Neural progenitor cell (in vitro differentiated cells): ENCODE results near the gene TNNC1. TPM values are rescaled to one million over a fixed set of nuclear protein-coding genes. Genes with fewer than 3 reads are reported as not detected.

ENCODE experiments used
- DNase-seq: peaks from one replicate; pipeline ENCODE4 v3.0.0-alpha.2; 2016; ENCODE audit warnings: low spot score
- H2AFZ ChIP-seq: fragments of 200-600 bp; sonication (generic); replicated peaks from 2 replicates; pipeline ENCODE4 v1.6.1; 2016; ENCODE audit warnings: antibody characterized with exemption
- H3F3A ChIP-seq: fragments of 200-600 bp; sonication (generic); 2 replicates; pipeline ENCODE4 v1.6.1; 2016; ENCODE audit warnings: antibody characterized with exemption, low read depth
- H3K27ac ChIP-seq: fragments of 200-600 bp; sonication (generic); 2 replicates; pipeline ENCODE4 v1.5.1; 2016; ENCODE audit warnings: mild to moderate bottlenecking
- H3K27me3 ChIP-seq: fragments of 200-600 bp; sonication (generic); 2 replicates; pipeline ENCODE4 v1.6.1; 2016; ENCODE audit warnings: mild to moderate bottlenecking, moderate library complexity
- H3K36me3 ChIP-seq: fragments of 200-600 bp; sonication (generic); 2 replicates; pipeline ENCODE4 v1.5.1; 2016
- H3K4me1 ChIP-seq: fragments of 200-600 bp; sonication (generic); 2 replicates; pipeline ENCODE4 v1.6.1; 2016; ENCODE audit warnings: mixed run types
- H3K4me2 ChIP-seq: fragments of 200-600 bp; sonication (generic); 2 replicates; pipeline ENCODE4 v1.6.1; 2016
- H3K4me3 ChIP-seq: fragments of 200-600 bp; sonication (generic); 2 replicates; pipeline ENCODE4 v1.5.1; 2016
- H3K79me2 ChIP-seq: fragments of 200-600 bp; sonication (generic); 2 replicates; pipeline ENCODE4 v1.6.1; 2016; ENCODE audit warnings: low read depth
- H3K9ac ChIP-seq: fragments of 200-600 bp; sonication (generic); 2 replicates; pipeline ENCODE4 v1.6.1; 2016
- H3K9me3 ChIP-seq: fragments of 200-600 bp; sonication (generic); 2 replicates; pipeline ENCODE4 v1.5.1; 2016; ENCODE audit warnings: low read depth
- H4K20me1 ChIP-seq: fragments of 200-600 bp; sonication (generic); 2 replicates; pipeline ENCODE4 v1.6.1; 2016; ENCODE audit warnings: low read depth
- H3K27ac Mint-ChIP-seq: 3 replicates; pipeline ENCODE4 v1.8.0; 2021; ENCODE audit warnings: mixed read lengths
- H3K27me3 Mint-ChIP-seq: 2 replicates; pipeline ENCODE4 v1.8.0; 2022; ENCODE audit warnings: low read depth, mild to moderate bottlenecking, inconsistent platforms, moderate library complexity, mixed read lengths; ENCODE audit not compliant: insufficient read depth
- H3K36me3 Mint-ChIP-seq: 3 replicates; pipeline ENCODE4 v1.8.0; 2021; ENCODE audit warnings: mixed read lengths
- H3K4me1 Mint-ChIP-seq: 3 replicates; pipeline ENCODE4 v1.8.0; 2021; ENCODE audit warnings: mixed read lengths
- H3K4me3 Mint-ChIP-seq: 3 replicates; pipeline ENCODE4 v1.8.0; 2021; ENCODE audit warnings: mild to moderate bottlenecking, moderate library complexity, mixed read lengths
- H3K9me3 Mint-ChIP-seq: 3 replicates; pipeline ENCODE4 v1.8.0; 2020; ENCODE audit warnings: mixed read lengths
- EZH2 ChIP-seq: fragments of 200-600 bp; sonication (generic); IDR thresholded peaks from 2 replicates; pipeline ENCODE4 v1.6.1; 2017; ENCODE audit warnings: antibody characterized with exemption, mild to moderate bottlenecking, moderate library complexity
- EZH2phosphoT487 ChIP-seq: fragments of 200-600 bp; sonication (generic); IDR thresholded peaks from 2 replicates; pipeline ENCODE4 v1.6.1; 2017; ENCODE audit warnings: antibody characterized with exemption
- total RNA-seq: library from RNA; depleted of rRNA; stranded (reverse); fragments of >200 nt; gene quantifications from 2 replicates; pipeline ENCODE4 v1.2.3, GENCODE V29; 2015; ENCODE audit warnings: low replicate concordance
- TF ChIP-seq, protein P1 (sequence below): fragments of 200-600 bp; sonication (generic); IDR thresholded peaks from 2 replicates; pipeline ENCODE4 v1.5.1; 2017; ENCODE audit warnings: antibody characterized with exemption, mild to moderate bottlenecking

Gene TNNC1
- total RNA-seq, 1 donor from 2014 or later = 0.67 TPM

GRCh38 chr3:52407779-52408178, 46.1 kb downstream of the TNNC1 start:
- TF ChIP-seq EZH2phosphoT487 (no peak), EZH2 (no peak)
- TF ChIP-seq, protein P1, sequence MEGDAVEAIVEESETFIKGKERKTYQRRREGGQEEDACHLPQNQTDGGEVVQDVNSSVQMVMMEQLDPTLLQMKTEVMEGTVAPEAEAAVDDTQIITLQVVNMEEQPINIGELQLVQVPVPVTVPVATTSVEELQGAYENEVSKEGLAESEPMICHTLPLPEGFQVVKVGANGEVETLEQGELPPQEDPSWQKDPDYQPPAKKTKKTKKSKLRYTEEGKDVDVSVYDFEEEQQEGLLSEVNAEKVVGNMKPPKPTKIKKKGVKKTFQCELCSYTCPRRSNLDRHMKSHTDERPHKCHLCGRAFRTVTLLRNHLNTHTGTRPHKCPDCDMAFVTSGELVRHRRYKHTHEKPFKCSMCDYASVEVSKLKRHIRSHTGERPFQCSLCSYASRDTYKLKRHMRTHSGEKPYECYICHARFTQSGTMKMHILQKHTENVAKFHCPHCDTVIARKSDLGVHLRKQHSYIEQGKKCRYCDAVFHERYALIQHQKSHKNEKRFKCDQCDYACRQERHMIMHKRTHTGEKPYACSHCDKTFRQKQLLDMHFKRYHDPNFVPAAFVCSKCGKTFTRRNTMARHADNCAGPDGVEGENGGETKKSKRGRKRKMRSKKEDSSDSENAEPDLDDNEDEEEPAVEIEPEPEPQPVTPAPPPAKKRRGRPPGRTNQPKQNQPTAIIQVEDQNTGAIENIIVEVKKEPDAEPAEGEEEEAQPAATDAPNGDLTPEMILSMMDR = no peak
- Mint-ChIP-seq H3K27ac (no peak overlapping the region), H3K4me3 (no peak overlapping the region), H3K9me3 (no peaks in the 10 kb centered on the region), H3K36me3 (peaks cover 19% of the 10 kb centered on the region), H3K4me1 (peaks cover 23% of the 10 kb centered on the region), H3K27me3 (peaks cover 8% of the 10 kb centered on the region)
- H4K20me1 ChIP-seq = no peaks in the 10 kb centered on the region
- peaks cover 7% of the 10 kb centered on the region for H3K4me1 ChIP-seq
- peaks cover 24% of the 10 kb centered on the region for H3K79me2 ChIP-seq
- no peaks in the 10 kb centered on the region for H3K36me3 ChIP-seq
- no peaks in the 10 kb centered on the region for H3K9me3 ChIP-seq
- H3K27ac ChIP-seq = no peak overlapping the region
- H3K27me3 ChIP-seq = no peaks in the 10 kb centered on the region
- peaks cover 17% of the 10 kb centered on the region for H3F3A ChIP-seq
- H2AFZ ChIP-seq = no peak overlapping the region
- no peak overlapping the region for H3K4me2 ChIP-seq
- no peak overlapping the region for H3K9ac ChIP-seq
- H3K4me3 ChIP-seq = no peak overlapping the region
- DNase-seq = no peak

- Histone ChIP-seq H3F3A (peaks cover 17% of the 10 kb centered on the region), H3K4me1 (peaks cover 7% of the 10 kb centered on the region), H3K4me3 (no peak overlapping the region), H3K9me3 (no peaks in the 10 kb centered on the region), H3K27ac (no peak overlapping the region), H3K79me2 (peaks cover 24% of the 10 kb centered on the region), H3K4me2 (no peak overlapping the region), H2AFZ (no peak overlapping the region), H3K9ac (no peak overlapping the region), H4K20me1 (no peaks in the 10 kb centered on the region), H3K36me3 (no peaks in the 10 kb centered on the region), H3K27me3 (no peaks in the 10 kb centered on the region)
- Mint-ChIP-seq H3K27ac (no peak overlapping the region), H3K4me1 (peaks cover 23% of the 10 kb centered on the region), H3K9me3 (no peaks in the 10 kb centered on the region), H3K36me3 (peaks cover 23% of the 10 kb centered on the region), H3K4me3 (no peak overlapping the region), H3K27me3 (peaks cover 8% of the 10 kb centered on the region)
- DNase-seq = no peak
- TF ChIP-seq EZH2 = no peak
Observed at GRCh38 chr3:52406791-52407510, 46.9 kb downstream of the TNNC1 start.

- peaks cover 20% of the 10 kb centered on the region for H3K79me2 ChIP-seq
- H3K27ac ChIP-seq = no peak overlapping the region
- Mint-ChIP-seq H3K4me1 (peaks cover 17% of the 10 kb centered on the region), H3K36me3 (peaks cover 23% of the 10 kb centered on the region), H3K27me3 (peaks cover 6% of the 10 kb centered on the region), H3K9me3 (no peaks in the 10 kb centered on the region), H3K4me3 (no peak overlapping the region), H3K27ac (no peak overlapping the region)
- no peak overlapping the region for H2AFZ ChIP-seq
- DNase-seq = no peak
- TF ChIP-seq EZH2phosphoT487 = no peak
- TF ChIP-seq, protein P1 = no peak
- no peak for TF ChIP-seq EZH2
- H4K20me1 ChIP-seq = no peaks in the 10 kb centered on the region
- H3F3A ChIP-seq = peaks cover 11% of the 10 kb centered on the region
- H3K9ac ChIP-seq = no peak overlapping the region
- no peak overlapping the region for H3K4me3 ChIP-seq
- peaks cover under 1% of the 10 kb centered on the region for H3K4me1 ChIP-seq
- H3K36me3 ChIP-seq = no peaks in the 10 kb centered on the region
- H3K27me3 ChIP-seq = no peaks in the 10 kb centered on the region
- H3K9me3 ChIP-seq = no peaks in the 10 kb centered on the region
- no peak overlapping the region for H3K4me2 ChIP-seq
Observed at GRCh38 chr3:52406231-52406661, 47.6 kb downstream of the TNNC1 start.

- Histone ChIP-seq H3K4me2 (no peak overlapping the region), H3K9ac (no peak overlapping the region), H3K9me3 (no peaks in the 10 kb centered on the region), H3K79me2 (peaks cover 20% of the 10 kb centered on the region), H4K20me1 (no peaks in the 10 kb centered on the region), H2AFZ (no peak overlapping the region), H3K27me3 (no peaks in the 10 kb centered on the region), H3K36me3 (no peaks in the 10 kb centered on the region), H3K4me1 (no peaks in the 10 kb centered on the region), H3K4me3 (no peak overlapping the region), H3K27ac (no peak overlapping the region), H3F3A (peaks cover 5% of the 10 kb centered on the region)
- Mint-ChIP-seq H3K36me3 (peaks cover 23% of the 10 kb centered on the region), H3K27me3 (peaks cover 6% of the 10 kb centered on the region), H3K27ac (no peak overlapping the region), H3K4me3 (no peak overlapping the region), H3K9me3 (no peaks in the 10 kb centered on the region), H3K4me1 (peaks cover 13% of the 10 kb centered on the region)
- no peak for DNase-seq
- TF ChIP-seq, protein P1 = no peak
- TF ChIP-seq EZH2 (no peak), EZH2phosphoT487 (no peak)
Observed at GRCh38 chr3:52405601-52406110, 48.2 kb downstream of the TNNC1 start.
